NCI-H2107 treated with DMSO at 0.1 percent for 48 hours (cell line): ENCODE data around the gene ODC1.
"Not testable (repeated sequence)": the region's sequence is repeated elsewhere in the genome, so short reads cannot be mapped to it uniquely, and the experiment has no call there.

Source experiments
- DNase-seq: peaks from one replicate; lab custom pipeline; 2025; ENCODE audit not compliant: unreplicated experiment; lab: John Stamatoyannopoulos, UW

The ODC1 gene

GRCh38 chr2:10478916-10479315, 30.8 kb upstream of the ODC1 start:
- DNase-seq, result no peak

- no peak for DNase-seq
These were observed 30.1 kb upstream of the ODC1 start for GRCh38 chr2:10478298-10478625.

GRCh38 chr2:10477443-10478297, 29.5 kb upstream of the ODC1 start:
- no peak for DNase-seq

DNA sequence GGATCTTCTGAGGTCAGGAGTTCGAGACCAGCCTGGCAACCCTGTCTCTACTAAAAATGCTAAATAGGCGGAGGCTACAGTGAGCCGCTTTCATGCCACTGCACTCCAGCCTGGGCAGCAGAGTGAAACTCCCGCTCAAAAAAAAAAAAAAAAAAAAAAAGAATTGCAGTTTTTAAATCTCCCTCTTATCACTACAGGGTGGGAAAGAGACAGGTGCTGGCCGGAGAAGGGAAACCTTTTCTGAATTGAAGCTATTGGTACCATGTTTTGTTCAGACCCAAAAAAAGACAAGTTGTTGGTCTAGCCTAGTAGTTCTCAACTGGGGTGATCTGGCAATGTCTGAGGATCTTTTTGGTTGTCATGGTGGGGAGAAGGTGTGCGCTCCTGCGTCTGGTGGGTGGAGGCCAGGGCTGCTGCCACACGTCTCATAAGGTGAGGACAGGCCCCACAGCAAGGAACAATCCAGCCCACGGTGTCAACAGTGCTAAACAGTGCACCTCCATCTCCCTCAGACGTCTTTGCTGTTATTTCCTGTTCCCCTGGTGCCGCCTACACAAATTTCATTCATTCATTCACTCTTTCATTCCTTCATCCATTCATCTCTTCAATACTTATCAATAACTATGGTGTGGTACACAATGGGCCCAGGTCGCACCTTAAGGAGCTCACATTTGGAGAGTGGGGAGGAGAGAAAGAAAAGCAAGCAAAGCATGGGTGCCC, 28.8 kb upstream of the ODC1 start:
- no peak for DNase-seq

DNA sequence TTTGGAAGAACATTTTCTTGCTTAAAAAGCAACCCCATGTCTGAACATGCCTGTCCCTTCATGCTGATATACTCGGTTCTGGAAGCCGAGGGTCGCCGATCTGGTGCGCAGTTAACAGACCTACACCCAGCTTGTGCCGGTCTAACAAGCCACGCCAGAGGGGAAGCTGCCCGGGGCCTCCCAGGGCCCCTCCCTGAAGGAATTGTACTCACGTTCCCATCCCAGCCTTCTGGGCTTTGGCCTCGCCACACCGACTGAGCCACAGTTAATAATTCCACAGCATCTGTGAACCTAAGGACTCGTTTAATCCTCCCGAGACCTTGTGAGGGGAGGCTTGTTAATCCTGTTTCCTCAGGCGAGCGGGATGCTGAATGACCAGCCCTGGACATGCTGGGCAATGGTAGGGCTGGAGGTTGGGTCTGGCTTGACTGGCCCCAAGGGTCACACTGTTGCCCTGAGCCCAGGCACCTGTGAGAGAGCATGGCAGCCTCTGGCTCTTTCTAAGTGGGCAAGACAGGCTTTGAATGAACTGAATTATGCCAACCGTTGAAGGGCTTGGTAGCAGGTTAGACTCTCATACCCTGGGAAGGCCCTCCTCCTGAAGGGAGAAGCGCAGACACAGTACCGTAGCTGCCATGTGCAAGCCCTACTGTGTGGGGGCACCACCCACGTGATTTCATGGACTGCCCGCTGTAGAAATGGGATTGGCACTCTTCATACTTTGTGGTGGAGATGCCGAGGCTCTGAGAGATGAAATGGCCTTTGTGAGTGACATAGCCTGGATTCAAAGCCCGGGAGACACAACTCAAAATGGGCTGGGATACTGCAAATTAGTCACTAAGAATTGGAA, 27.9 kb upstream of the ODC1 start:
- DNase-seq, result no peak

GRCh38 chr2:10475221-10475722, 27.1 kb upstream of the ODC1 start:
- no peak for DNase-seq

DNA sequence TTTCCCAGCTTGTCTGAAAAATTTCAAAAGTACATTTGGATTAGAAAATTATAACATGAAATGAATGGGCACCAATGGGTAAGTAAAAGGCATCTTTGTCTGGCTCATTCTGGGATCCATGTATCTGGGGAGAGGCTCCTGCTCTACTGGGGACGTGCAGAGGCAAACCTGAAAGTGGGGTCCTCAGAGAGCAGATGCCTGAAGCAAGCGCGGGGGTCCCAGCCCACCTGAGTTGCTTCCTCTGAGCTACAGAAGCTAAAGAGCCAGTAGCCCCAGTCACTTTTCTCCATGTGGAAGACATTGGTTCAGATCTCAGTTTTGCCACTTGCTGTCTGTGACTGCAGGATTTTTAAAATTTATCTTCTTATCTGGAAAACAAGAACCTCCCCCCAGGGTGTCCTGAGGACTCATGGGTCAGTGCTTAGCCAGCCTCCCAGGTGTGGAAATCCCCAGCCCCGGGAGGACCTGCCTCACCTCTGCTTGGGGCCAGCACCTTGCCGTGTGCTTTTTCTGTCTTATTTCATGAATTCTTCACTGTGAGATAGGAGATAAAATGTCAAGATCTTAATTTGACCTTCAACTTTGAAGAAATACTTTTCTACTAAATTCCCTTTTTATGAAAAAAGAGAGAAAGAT, 25.1 kb upstream of the ODC1 start:
- no peak for DNase-seq

DNA sequence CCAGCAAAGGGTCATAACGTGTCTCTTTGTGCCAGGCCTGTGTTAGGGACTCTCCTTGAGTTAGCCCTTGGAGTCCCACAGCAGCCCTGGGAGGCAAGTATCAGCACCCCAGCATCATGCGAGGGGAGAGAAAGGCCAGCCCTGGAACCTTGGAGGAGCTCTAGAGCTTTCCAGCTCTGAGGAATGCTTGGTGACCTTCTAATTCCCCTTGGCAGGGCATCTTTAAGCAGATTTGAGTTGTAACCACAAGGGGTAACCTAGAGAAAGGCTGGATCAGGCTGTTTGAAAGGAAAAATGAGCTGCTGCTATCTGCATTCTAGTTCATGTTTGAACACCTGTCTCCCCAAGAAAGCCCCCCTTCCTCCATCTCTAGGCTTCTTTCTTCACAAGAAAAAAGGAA, 23.8 kb upstream of the ODC1 start:
- DNase-seq, result no peak

- no peak for DNase-seq
These were observed 23.0 kb upstream of the ODC1 start for GRCh38 chr2:10471046-10471571.

DNA sequence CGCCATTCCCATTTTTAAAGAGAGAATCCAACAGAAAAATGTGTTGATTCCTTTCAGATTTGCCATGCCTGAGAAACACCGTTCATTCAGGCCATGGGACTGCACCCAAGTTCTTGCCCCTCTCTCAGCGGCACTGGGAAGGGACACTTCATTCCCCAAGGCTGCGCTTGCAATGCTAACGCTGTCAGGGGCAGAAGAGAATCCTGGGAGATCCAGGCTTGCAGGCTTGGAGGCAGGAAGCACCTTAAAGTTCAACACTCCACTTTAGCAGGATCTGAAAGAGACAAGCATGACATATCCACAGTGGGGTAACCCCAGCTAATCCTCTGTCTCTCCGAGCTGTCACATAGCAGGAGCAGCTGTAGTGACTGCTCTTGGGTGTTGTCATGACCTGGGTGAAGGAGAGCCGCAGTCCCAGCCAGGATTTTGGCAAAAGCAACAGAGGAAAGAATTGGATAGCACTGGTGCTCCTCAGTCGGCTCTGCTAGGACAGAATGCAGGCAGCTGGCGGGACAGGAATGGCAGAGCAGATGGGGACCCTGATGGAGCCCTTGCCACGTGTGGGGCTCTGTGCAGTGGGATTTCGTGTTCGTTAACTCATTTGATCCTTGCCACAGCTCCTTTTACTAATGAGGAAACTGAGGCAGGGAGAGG, 22.0 kb upstream of the ODC1 start:
- no peak for DNase-seq

- no peak for DNase-seq
These were observed 21.2 kb upstream of the ODC1 start for GRCh38 chr2:10469301-10469700.

GRCh38 chr2:10467401-10467800, 19.3 kb upstream of the ODC1 start:
- no peak for DNase-seq

DNA sequence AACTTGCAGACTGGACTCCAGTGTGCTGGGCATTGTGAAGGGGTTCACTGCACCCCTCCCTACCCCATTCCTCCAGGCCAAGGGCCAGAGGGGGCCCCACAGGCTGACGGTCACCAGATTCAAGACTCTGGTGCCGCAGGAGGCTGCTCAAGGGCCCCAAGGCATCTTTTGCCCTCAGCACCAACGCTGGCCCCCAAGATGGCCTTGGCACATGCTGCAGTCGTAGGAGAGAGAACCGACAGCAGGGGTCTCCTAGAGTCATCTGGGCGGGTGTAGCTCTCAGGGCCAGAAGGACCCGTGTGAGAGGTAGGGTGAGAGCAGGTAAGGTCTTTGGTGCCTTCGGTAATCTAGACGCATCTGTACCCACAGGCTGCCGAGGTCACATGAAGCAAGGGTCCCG, 18.7 kb upstream of the ODC1 start:
- no peak for DNase-seq

DNA sequence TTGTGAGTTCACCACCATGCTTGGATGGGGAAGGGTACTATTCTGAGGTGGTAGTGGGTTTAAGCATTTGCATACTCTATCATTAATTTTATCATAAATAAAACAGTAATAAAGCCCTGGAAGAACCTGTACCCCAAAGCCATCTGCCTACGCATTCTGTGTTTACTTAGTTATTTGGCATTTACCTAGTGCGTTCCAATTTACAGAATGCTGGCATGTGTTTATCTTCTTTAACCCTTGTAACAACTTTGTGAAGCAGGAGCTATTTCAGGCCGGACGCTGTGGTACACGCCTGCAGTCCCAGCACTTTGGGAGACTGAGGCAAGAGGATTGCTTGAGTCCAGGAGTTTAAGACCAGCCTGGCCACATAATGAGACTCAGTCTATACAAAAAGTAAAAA, 17.8 kb upstream of the ODC1 start:
- DNase-seq, result no peak

DNA sequence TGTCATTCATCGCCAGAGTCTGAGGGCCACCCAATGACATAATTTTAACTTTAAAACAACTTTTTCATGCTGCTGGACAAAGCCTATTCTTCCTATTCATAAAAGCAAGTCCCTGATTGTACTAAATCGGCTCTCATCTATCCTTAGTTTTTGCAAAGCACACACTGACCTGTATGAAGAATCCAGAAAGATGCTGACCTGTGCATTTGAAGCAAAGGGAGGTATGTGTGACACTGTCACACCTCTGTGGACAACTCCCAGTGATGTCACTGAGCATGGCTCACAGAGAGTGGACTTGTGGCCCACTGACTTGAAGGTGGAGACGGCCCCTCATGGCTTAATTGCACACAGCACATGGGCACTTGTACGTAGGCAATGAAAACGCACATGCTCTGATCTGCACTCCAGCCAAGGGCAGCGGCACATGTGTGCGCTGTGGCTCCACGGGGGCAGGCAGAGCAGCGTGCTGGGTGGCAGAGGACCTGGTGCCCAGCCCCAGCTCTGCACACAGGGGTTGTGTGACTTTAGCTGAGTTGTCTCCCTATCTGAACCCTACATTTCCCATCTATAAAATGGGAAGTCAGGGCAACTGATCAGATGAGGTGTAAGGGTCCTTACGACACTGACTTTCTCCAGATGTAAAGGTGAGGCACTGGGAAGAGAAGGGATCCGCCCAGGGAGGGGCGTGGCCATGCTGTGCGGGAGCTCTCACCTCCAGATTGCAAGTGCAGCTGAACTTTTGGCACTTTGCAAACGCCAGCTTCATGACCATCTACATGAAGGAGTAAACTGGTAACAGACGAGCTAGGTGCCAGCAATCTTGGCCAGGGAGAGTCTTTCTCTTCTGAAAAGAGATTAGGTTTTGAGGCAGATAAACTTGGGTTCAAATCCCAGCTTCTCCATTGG, 14.3 kb upstream of the ODC1 start:
- DNase-seq, result no peak

GRCh38 chr2:10460366-10460796, 12.3 kb upstream of the ODC1 start:
- DNase-seq, result no peak

DNA sequence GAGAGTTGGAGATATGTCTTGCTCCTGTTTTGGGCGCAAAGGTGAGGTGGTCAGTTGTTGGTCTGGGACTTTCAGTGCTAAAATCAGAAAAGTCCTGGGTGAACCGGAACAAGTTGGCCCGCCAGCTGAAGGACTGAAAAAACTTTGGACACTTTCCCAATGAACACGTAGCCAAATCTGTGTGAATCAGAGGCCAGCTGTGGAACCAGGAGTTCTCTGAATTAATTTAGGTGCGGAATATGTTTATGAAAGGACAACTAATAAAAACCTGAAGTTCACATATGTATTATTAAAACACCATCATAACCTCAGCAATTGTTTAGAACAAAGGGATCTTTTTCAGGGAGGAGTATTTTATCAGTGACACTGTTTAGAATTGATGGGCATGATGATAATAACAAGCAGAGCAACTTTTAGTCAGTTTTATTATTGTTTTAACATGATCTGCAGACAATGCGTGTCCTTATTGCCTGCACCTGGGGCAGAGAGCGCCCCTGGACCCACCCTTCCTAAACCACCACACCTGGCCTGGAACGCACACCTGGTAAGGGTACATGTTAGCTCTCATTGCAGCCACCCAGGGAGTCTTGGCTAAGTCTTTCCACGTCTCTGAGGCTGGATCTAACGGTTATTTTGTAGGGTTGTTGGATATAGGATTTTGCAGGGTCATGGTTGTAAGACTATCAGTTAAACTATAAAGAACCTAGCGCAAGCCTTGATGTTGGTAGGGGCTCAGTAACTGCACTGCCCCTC, 9.9 kb upstream of the ODC1 start:
- no peak for DNase-seq

- DNase-seq, result not testable (repeated sequence)
These were observed 9.1 kb upstream of the ODC1 start for GRCh38 chr2:10457195-10457594.

DNA sequence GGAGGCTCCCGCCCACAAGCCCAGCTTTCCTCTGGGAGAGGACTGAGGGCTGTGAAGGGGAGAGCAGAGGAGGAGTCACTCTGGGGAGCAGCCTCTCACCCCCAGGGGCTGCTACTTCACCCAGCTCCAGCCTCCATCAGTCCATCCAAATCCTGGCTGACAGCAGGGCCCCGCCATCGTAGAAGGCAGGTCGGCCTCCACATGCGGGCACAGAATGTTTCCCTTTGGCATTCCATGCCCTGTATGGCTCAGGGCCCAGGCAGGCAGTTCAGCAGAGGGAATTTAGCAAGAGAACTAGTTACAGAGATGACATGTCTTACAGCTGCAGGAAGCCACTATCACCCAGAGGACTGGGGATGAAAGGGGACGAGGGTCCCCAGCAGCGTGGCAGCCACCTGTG, 6.4 kb upstream of the ODC1 start:
- DNase-seq, result no peak
